ENCODE measurements around the gene VASP. TPM values are rescaled to one million over a fixed set of nuclear protein-coding genes. Genes with fewer than 3 reads are reported as not detected.
A peak's percentile ranks its signal among the peaks of the same experiment; 100 is the strongest.

VASP gene
- total and polyA plus RNA-seq, 2 of the 13 experiments (the other 11 are each of a cell fraction or from before 2014, with no cell fraction given), result 41.8 to 67.1 TPM

DNA sequence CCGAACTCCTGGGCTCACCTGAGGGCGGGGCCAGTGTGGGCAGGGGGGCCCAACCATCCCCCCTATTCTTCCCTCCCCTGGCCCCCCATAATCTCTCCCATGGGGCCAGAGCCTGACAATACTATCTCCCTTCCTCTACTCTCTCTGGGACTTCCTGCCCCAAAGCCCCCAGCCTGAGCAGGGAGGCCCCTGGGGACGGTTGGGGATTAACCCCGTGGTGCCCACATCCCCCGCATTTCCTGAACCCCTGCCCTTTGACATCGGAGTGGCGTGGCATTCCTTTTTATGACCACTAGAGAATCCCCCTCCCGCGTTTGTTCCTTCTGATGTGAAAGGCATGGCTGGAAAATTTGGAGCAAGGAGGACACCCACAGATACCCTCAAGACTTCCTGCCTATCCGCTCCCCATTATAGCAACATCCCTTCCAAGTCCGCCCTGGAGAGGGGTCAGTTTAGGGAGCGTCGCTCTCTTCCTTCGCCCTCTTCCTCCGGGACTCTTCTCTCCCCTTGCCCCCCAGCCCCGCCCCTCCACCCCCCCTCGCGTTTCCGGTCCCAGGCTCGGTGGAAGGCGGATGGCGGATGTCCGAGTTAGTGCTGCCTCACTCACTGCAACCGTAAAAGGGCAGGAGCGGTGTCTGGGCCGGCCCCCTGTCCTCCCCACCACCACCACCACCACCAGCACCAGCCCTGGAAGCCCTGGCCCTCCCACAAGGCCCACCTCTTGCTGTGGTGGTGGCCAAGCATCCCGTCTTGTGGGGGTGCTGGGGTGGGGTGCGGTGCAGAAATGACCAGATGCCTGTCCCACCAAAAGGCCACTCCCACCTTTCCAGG is 1.8 kb downstream of the VASP start (continued):
- TF ChIP-seq, protein P1, sequence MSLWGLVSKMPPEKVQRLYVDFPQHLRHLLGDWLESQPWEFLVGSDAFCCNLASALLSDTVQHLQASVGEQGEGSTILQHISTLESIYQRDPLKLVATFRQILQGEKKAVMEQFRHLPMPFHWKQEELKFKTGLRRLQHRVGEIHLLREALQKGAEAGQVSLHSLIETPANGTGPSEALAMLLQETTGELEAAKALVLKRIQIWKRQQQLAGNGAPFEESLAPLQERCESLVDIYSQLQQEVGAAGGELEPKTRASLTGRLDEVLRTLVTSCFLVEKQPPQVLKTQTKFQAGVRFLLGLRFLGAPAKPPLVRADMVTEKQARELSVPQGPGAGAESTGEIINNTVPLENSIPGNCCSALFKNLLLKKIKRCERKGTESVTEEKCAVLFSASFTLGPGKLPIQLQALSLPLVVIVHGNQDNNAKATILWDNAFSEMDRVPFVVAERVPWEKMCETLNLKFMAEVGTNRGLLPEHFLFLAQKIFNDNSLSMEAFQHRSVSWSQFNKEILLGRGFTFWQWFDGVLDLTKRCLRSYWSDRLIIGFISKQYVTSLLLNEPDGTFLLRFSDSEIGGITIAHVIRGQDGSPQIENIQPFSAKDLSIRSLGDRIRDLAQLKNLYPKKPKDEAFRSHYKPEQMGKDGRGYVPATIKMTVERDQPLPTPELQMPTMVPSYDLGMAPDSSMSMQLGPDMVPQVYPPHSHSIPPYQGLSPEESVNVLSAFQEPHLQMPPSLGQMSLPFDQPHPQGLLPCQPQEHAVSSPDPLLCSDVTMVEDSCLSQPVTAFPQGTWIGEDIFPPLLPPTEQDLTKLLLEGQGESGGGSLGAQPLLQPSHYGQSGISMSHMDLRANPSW (CRISPR knock-in tag; IDR thresholded peaks at IDR 0.05; ENCODE audit: borderline replicate concordance), result no peak
- no peak for TF ChIP-seq HOXA9 (CRISPR knock-in tag; IDR thresholded peaks at IDR 0.05; ENCODE audit: borderline replicate concordance)
- TF ChIP-seq, protein P2, sequence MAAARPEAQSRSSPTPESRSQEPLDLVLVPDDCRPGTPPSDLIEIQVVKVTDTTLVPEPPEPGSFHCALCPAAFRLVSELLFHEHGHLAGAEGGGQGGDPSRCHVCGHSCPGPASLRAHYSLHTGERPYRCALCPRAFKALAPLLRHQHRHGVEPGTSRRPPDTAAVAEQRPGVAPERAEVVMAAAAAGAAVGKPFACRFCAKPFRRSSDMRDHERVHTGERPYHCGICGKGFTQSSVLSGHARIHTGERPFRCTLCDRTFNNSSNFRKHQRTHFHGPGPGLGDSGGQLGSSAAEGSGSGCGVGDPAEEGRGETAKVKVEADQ (CRISPR knock-in tag; IDR thresholded peaks at IDR 0.05; ENCODE audit: borderline replicate concordance), result no peak
- TF ChIP-seq, protein P3, sequence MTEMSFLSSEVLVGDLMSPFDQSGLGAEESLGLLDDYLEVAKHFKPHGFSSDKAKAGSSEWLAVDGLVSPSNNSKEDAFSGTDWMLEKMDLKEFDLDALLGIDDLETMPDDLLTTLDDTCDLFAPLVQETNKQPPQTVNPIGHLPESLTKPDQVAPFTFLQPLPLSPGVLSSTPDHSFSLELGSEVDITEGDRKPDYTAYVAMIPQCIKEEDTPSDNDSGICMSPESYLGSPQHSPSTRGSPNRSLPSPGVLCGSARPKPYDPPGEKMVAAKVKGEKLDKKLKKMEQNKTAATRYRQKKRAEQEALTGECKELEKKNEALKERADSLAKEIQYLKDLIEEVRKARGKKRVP (CRISPR knock-in tag; IDR thresholded peaks at IDR 0.05), result no peak
- TF ChIP-seq ARHGAP35 (CRISPR knock-in tag; IDR thresholded peaks at IDR 0.05; ENCODE audit: borderline replicate concordance), result no peak
- TF ChIP-seq NFYC (CRISPR knock-in tag; IDR thresholded peaks at IDR 0.05), result no peak
- TF ChIP-seq NR2F1 (CRISPR knock-in tag; IDR thresholded peaks at IDR 0.05), result no peak
- TF ChIP-seq KLF9 (CRISPR knock-in tag; IDR thresholded peaks at IDR 0.05; ENCODE audit: low read depth), result no peak
- no peak for TF ChIP-seq CBX2 (IDR thresholded peaks at IDR 0.05; ENCODE audit: low read depth, low read length)
- no peak for TF ChIP-seq CBX2 (CRISPR knock-in tag; IDR thresholded peaks at IDR 0.05; ENCODE audit: low read depth)
- TF ChIP-seq ZNF790 (CRISPR knock-in tag; IDR thresholded peaks at IDR 0.05; ENCODE audit: borderline replicate concordance), result no peak
- no peak for TF ChIP-seq NFYB (CRISPR knock-in tag; IDR thresholded peaks at IDR 0.05)
- TF ChIP-seq ZNF652 (CRISPR knock-in tag; IDR thresholded peaks at IDR 0.05; ENCODE audit: borderline replicate concordance, low read depth), result peak; percentile 92
- TF ChIP-seq, protein P4, sequence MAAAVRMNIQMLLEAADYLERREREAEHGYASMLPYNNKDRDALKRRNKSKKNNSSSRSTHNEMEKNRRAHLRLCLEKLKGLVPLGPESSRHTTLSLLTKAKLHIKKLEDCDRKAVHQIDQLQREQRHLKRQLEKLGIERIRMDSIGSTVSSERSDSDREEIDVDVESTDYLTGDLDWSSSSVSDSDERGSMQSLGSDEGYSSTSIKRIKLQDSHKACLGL (CRISPR knock-in tag; IDR thresholded peaks at IDR 0.05), result no peak
- TF ChIP-seq HDAC1 (CRISPR knock-in tag; IDR thresholded peaks at IDR 0.05), result peak; percentile 35; the same call in 1 of the 2 replicates
- TF ChIP-seq ETV5 (CRISPR knock-in tag; IDR thresholded peaks at IDR 0.05; ENCODE audit: borderline replicate concordance), result peak; percentile 68
- TF ChIP-seq ZNF251 (CRISPR knock-in tag; IDR thresholded peaks at IDR 0.05), result no peak
- TF ChIP-seq ZNF143 (CRISPR knock-in tag; IDR thresholded peaks at IDR 0.05), result no peak
- TF ChIP-seq MBD4 (IDR thresholded peaks at IDR 0.05; ENCODE audit: borderline replicate concordance, low read length), result no peak
- no peak for TF ChIP-seq PHF21A (CRISPR knock-in tag; IDR thresholded peaks at IDR 0.05)
- no peak for TF ChIP-seq MATR3 (CRISPR knock-in tag; IDR thresholded peaks at IDR 0.05)
- TF ChIP-seq AHR (CRISPR knock-in tag; IDR thresholded peaks at IDR 0.05), result no peak
- no peak for TF ChIP-seq ISL2 (CRISPR knock-in tag; IDR thresholded peaks at IDR 0.05)
- no peak for TF ChIP-seq ZFP36 (IDR thresholded peaks at IDR 0.05; ENCODE audit: borderline replicate concordance, low read depth, low read length, partially characterized antibody)
